Thyroid gland (tissue), 4 donors: Measurements from ENCODE around the gene TELO2. TPM values are rescaled to one million over a fixed set of nuclear protein-coding genes. Genes with fewer than 3 reads are reported as not detected.

ENCODE experiments used
- DNase-seq, 2 donors: peaks; one replicate each; pipeline ENCODE4 v3.0.0-alpha.2; 2019
- H3K27ac ChIP-seq, 3 donors: fragments of 200-600 bp; sonication (generic); 1 replicate in 2 of 3; 2 replicates in 1 of 3; pipeline ENCODE4 v1.5.1; 2016 to 2019; ENCODE audit warnings: mild to moderate bottlenecking in 1 of 3, moderate library complexity in 1 of 3
- H3K27me3 ChIP-seq: fragments of 200-600 bp; sonication (generic); one replicate; pipeline ENCODE4 v1.5.1; 2019
- H3K36me3 ChIP-seq, 2 donors: fragments of 200-600 bp; sonication (generic); one replicate each; pipeline ENCODE4 v1.5.1; 2016 to 2019
- H3K4me1 ChIP-seq, 2 donors: fragments of 200-600 bp; sonication (generic); one replicate each; pipeline ENCODE4 v1.5.1; 2017 to 2019
- H3K4me3 ChIP-seq, 3 donors: fragments of 200-600 bp; sonication (generic); replicated peaks in 1 of 3; 1 replicate in 2 of 3; 2 replicates in 1 of 3; pipeline ENCODE4 v1.5.1; 2016; ENCODE audit warnings: mild to moderate bottlenecking in 1 of 3
- H3K9me3 ChIP-seq: fragments of 200-600 bp; sonication (generic); one replicate; pipeline ENCODE4 v1.5.1; 2017
- CTCF ChIP-seq, 6 experiments: fragments of 200-600 bp in 3 of 6; fragments of 450-650 bp in 3 of 6; sonication (generic) in 3 of 6; IDR thresholded peaks; one replicate each; pipeline ENCODE4 v1.5.1; 2016 to 2019; ENCODE audit warnings: antibody characterized with exemption in 6 of 6, mild to moderate bottlenecking in 2 of 6, inconsistent platforms in 1 of 6, moderate library complexity in 1 of 6
- POLR2A ChIP-seq, 2 donors: fragments of 450-650 bp; IDR thresholded peaks; one replicate each; pipeline ENCODE4 v1.6.1; 2017; ENCODE audit warnings: antibody characterized with exemption in 2 of 2, mild to moderate bottlenecking in 2 of 2, moderate library complexity in 1 of 2
- WGBS, 2 donors: methylation state at CpG; one replicate each; pipeline ENCODE4 v1.1.5; 2017; 5-methylcytosine and 5-hydroxymethylcytosine counted together
- intact Hi-C: fragments of 100-400 bp; cut with DNase I; formaldehyde crosslinking; loops from one replicate; pipeline ENCODE4 v1.15.1; 2023
- total RNA-seq, 4 donors: library from RNA; depleted of rRNA; stranded (reverse); fragments of >200 nt; gene quantifications; one replicate each; pipeline ENCODE4 v1.2.3, GENCODE V29; 2016

The TELO2 gene
- total RNA-seq, 4 donors from 2014 or later, result 12.5 to 19.4 (median 12.8) TPM

DNA sequence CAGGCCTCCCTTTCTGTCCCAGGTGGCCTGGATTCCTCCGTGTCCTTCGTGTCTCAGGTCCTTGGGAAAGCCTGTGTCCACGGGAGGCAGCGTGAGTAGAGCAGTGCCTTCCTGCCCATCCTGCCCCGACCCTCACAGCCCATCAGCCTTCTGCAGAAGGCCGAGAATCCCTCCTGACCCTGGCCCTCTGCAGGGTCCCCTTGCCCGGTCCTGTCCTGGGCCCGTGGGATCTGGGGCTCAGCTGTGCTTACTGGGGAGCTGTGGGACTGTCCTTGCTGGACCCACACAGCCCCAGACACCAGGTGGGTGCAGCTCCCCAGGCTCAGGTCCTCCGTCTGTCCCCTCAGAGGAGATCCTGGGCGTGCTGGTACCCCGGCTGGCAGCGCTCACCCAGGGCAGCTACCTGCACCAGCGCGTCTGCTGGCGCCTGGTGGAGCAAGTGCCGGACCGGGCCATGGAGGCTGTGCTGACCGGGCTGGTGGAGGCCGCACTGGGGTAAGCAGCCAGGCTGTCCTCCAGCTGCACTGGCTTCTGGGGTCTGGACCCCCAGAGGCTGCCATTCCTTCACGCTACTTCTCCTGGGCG lies 3.9 kb downstream of the TELO2 start:
- no peak for DNase-seq
- H3K27ac ChIP-seq, result no peak overlapping the region
- no peak overlapping the region for H3K4me3 ChIP-seq
- intact Hi-C loops, result no loop called here
- 84 to 94% methylated on average over 7 to 11 of the region's 21 CpGs for WGBS, 2 donors
- H3K27me3 ChIP-seq, result no peaks in the 10 kb centered on the region
- no peaks in the 10 kb centered on the region for H3K9me3 ChIP-seq
- no peak for TF ChIP-seq CTCF (IDR thresholded peaks at IDR 0.05)
- no peak for TF ChIP-seq POLR2A (IDR thresholded peaks at IDR 0.05)
- peaks cover 10 to 20% of the 10 kb centered on the region in 2 donors for H3K4me1 ChIP-seq
- peaks cover 25 to 45% of the 10 kb centered on the region in 2 donors for H3K36me3 ChIP-seq

GRCh38 chr16:1498899-1499676 lies 5.9 kb downstream of the TELO2 start:
- Histone ChIP-seq H3K4me1 (peaks cover 6 to 11% of the 10 kb centered on the region in 2 donors), H3K4me3 (no peak overlapping the region), H3K27me3 (no peaks in the 10 kb centered on the region), H3K27ac (no peak overlapping the region), H3K9me3 (no peaks in the 10 kb centered on the region), H3K36me3 (peaks cover 39 to 52% of the 10 kb centered on the region in 2 donors)
- TF ChIP-seq CTCF (IDR thresholded peaks at IDR 0.05) (no peak), POLR2A (IDR thresholded peaks at IDR 0.05) (no peak)
- DNase-seq, result no peak
- intact Hi-C loops, result no loop called here
- WGBS, 2 donors, result 95 to 96% methylated on average over 29 to 35 of the region's 35 CpGs

DNA sequence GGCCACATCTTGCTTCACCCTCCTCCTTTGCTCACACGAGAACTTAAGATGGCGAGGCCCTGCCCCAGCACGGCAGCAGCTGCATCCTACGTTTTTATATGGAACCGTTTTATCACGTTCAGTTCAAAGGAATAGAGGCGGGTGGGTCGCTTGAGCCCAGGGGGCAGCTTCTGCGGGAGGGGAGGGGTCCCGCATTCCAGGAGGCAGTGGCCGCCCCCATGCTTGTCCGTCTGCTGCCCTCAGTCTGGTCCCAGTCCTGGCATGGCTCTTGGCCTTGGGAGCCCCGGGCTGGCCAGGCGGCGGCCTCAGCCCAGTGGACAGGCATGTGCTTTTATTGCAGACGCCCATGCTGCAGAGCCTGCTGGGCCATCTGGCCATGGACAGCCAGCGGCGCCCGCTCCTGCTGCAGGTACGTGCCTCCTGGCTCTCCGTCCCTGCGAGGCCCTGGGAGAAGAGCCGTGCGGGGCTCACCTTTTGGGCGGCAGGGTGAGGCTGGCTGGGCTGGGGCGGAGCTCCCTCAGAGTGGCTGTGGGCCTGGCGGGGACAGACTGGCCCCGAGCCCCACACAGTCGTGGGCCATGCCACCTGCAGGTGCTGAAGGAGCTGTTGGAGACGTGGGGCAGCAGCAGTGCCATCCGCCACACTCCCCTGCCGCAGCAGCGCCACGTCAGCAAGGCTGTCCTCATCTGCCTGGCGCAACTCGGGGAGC lies 6.8 kb downstream of the TELO2 start:
- DNase-seq, result no peak
- peaks cover 0 to 3% of the 10 kb centered on the region in 2 donors for H3K4me1 ChIP-seq
- peaks cover 35 to 52% of the 10 kb centered on the region in 2 donors for H3K36me3 ChIP-seq
- no peaks in the 10 kb centered on the region for H3K27me3 ChIP-seq
- WGBS, 2 donors, result 93 to 97% methylated on average over 19 to 26 of the region's 36 CpGs
- intact Hi-C loops, result no loop called here
- TF ChIP-seq POLR2A (IDR thresholded peaks at IDR 0.05), result no peak
- H3K9me3 ChIP-seq, result no peaks in the 10 kb centered on the region
- H3K27ac ChIP-seq, result no peak overlapping the region
- no peak overlapping the region for H3K4me3 ChIP-seq

- peaks cover 33 to 45% of the 10 kb centered on the region in 2 donors for H3K36me3 ChIP-seq
- no peak overlapping the region for H3K4me3 ChIP-seq
- H3K4me1 ChIP-seq, result no peaks in the 10 kb centered on the region
- TF ChIP-seq CTCF (IDR thresholded peaks at IDR 0.05) (no peak), POLR2A (IDR thresholded peaks at IDR 0.05) (no peak)
- intact Hi-C loops, result no loop called here
- no peak for DNase-seq
- no peaks in the 10 kb centered on the region for H3K9me3 ChIP-seq
- 95 to 96% methylated on average over 19 to 23 of the region's 44 CpGs for WGBS, 2 donors
- no peaks in the 10 kb centered on the region for H3K27me3 ChIP-seq
- no peak overlapping the region for H3K27ac ChIP-seq
These were observed 7.4 kb downstream of the TELO2 start for GRCh38 chr16:1500465-1501150.

- intact Hi-C loops, result no loop called here
- no peaks in the 10 kb centered on the region for H3K9me3 ChIP-seq
- TF ChIP-seq POLR2A (IDR thresholded peaks at IDR 0.05), result no peak
- TF ChIP-seq CTCF (IDR thresholded peaks at IDR 0.05), result no peak
- no peak overlapping the region for H3K27ac ChIP-seq
- H3K36me3 ChIP-seq, result peaks cover 33 to 43% of the 10 kb centered on the region in 2 donors
- H3K4me3 ChIP-seq, result no peak overlapping the region
- H3K27me3 ChIP-seq, result no peaks in the 10 kb centered on the region
- no peak for DNase-seq
- 91 to 96% methylated on average over 7 to 18 of the region's 23 CpGs for WGBS, 2 donors
- no peaks in the 10 kb centered on the region for H3K4me1 ChIP-seq
These were observed 8.5 kb downstream of the TELO2 start for GRCh38 chr16:1501630-1502029.
